Activated CD4-positive, alpha-beta T cell treated with anti-CD3 and anti-CD28 coated beads, Interleukin-2, amount 10 ng/mL, durations not matched to agents 7 days and 5 days (primary cell): ENCODE results near the gene HIGD1A. TPM values are rescaled to one million over a fixed set of nuclear protein-coding genes. Genes with fewer than 3 reads are reported as not detected.

Experiments used
- CTCF ChIA-PET: fragments of 350-600 bp; sonication (Branson Sonifier 250); formaldehyde crosslinking; loops from one replicate; lab custom pipeline; 2021; ENCODE audit warnings: antibody characterized with exemption; lab: Charles Lee
- POLR2A ChIA-PET: fragments of 350-600 bp; sonication (Branson Sonifier 250); formaldehyde crosslinking; loops from one replicate; lab custom pipeline; 2021; ENCODE audit warnings: antibody characterized with exemption; lab: Charles Lee
- DNase-seq: peaks from one replicate; pipeline ENCODE4 v3.0.0-alpha.2; 2020
- H3K27ac Mint-ChIP-seq: one replicate; pipeline ENCODE4 v1.8.0; 2021; ENCODE audit warnings: mild to moderate bottlenecking, moderate library complexity, mixed read lengths
- H3K27me3 Mint-ChIP-seq: one replicate; pipeline ENCODE4 v1.8.0; 2021; ENCODE audit warnings: mixed read lengths
- H3K36me3 Mint-ChIP-seq: one replicate; pipeline ENCODE4 v1.8.0; 2021; ENCODE audit warnings: low read depth, mixed read lengths
- H3K4me1 Mint-ChIP-seq: one replicate; pipeline ENCODE4 v1.8.0; 2021; ENCODE audit warnings: mixed read lengths
- H3K4me3 Mint-ChIP-seq: one replicate; pipeline ENCODE4 v1.8.0; 2021; ENCODE audit warnings: mild to moderate bottlenecking, moderate library complexity, mixed read lengths
- H3K9me3 Mint-ChIP-seq: one replicate; pipeline ENCODE4 v1.8.0; 2021; ENCODE audit warnings: mixed read lengths
- total RNA-seq, 2 experiments: library from RNA; stranded (reverse); gene quantifications; one replicate each; pipeline ENCODE4 v1.2.3, GENCODE V29; 2021

The HIGD1A gene
- total RNA-seq, 2 experiments from 2014 or later = 51.6 to 72.1 TPM

GRCh38 chr3:42780892-42781700 lies 23.2 kb downstream of the HIGD1A start:
- H3K4me1 Mint-ChIP-seq = peaks cover 1% of the 10 kb centered on the region
- no peaks in the 10 kb centered on the region for H3K27me3 Mint-ChIP-seq
- no peaks in the 10 kb centered on the region for H3K9me3 Mint-ChIP-seq
- peak; percentile 66 for DNase-seq
- H3K4me3 Mint-ChIP-seq = no peak overlapping the region
- CTCF ChIA-PET = interaction anchor here (2.4 kb wide), 1 partner anchor 100 kb away, joined by 12 read pairs; no protein-coding TSS in a partner anchor
- no peak overlapping the region for H3K27ac Mint-ChIP-seq
- peaks cover 14% of the 10 kb centered on the region for H3K36me3 Mint-ChIP-seq
- POLR2A ChIA-PET = no interaction called here

- no peak overlapping the region for H3K27ac Mint-ChIP-seq
- POLR2A ChIA-PET = no interaction called here
Measured at GRCh38 chr3:42780398-42780797, 23.9 kb downstream of the HIGD1A start.

GRCh38 chr3:42778644-42779043 lies 25.6 kb downstream of the HIGD1A start:
- no peak for DNase-seq
- peaks cover 7% of the 10 kb centered on the region for H3K4me1 Mint-ChIP-seq
- peaks cover 10% of the 10 kb centered on the region for H3K36me3 Mint-ChIP-seq
- no peak overlapping the region for H3K27ac Mint-ChIP-seq
- no peaks in the 10 kb centered on the region for H3K27me3 Mint-ChIP-seq
- no peaks in the 10 kb centered on the region for H3K9me3 Mint-ChIP-seq
- H3K4me3 Mint-ChIP-seq = no peak overlapping the region
- POLR2A ChIA-PET = no interaction called here
- CTCF ChIA-PET = interaction anchor here (0.9 to 2.4 kb wide), 3 partner anchors 61 to 103 kb away, joined by 4 to 12 read pairs (median 6); no protein-coding TSS in a partner anchor

More at GRCh38 chr3:42780398-42780797, 23.9 kb downstream of the HIGD1A start:
- no peak for DNase-seq
- CTCF ChIA-PET = interaction anchor here (0.9 to 2.4 kb wide), 3 partner anchors 15 to 101 kb away, joined by 3 to 12 read pairs (median 6); no protein-coding TSS in a partner anchor
- Mint-ChIP-seq H3K4me1 (peaks cover 1% of the 10 kb centered on the region), H3K36me3 (peaks cover 10% of the 10 kb centered on the region), H3K4me3 (no peak overlapping the region), H3K27me3 (no peaks in the 10 kb centered on the region), H3K9me3 (no peaks in the 10 kb centered on the region)

- CTCF ChIA-PET = no interaction called here
Measured at GRCh38 chr3:42773409-42773751, 30.9 kb downstream of the HIGD1A start.

GRCh38 chr3:42772670-42773408 lies 31.5 kb downstream of the HIGD1A start, which contains the start of gene CCDC13:
TSS of gene CCDC13 (minus strand) at chr3:42773253. CDS start at chr3:42758345, 14,908 bp downstream.
- H3K4me1 Mint-ChIP-seq = peaks cover 21% of the 10 kb centered on the region
- H3K36me3 Mint-ChIP-seq = no peaks in the 10 kb centered on the region
- peaks cover 6% of the 10 kb centered on the region for H3K27me3 Mint-ChIP-seq
- ChIA-PET POLR2A (no interaction called here), CTCF (no interaction called here)
- H3K4me3 Mint-ChIP-seq = peak within 1 kb of the TSS; percentile 81
- H3K27ac Mint-ChIP-seq = peak within 1 kb of the TSS; percentile 87
- peaks cover 7% of the 10 kb centered on the region for H3K9me3 Mint-ChIP-seq
- DNase-seq = peak; percentile 93

More at GRCh38 chr3:42773409-42773751, 30.9 kb downstream of the HIGD1A start:
- Mint-ChIP-seq H3K27me3 (peaks cover 4% of the 10 kb centered on the region), H3K9me3 (peaks cover 7% of the 10 kb centered on the region), H3K4me1 (peaks cover 21% of the 10 kb centered on the region), H3K4me3 (peak overlapping the region; percentile 81), H3K27ac (peak overlapping the region; percentile 87), H3K36me3 (no peaks in the 10 kb centered on the region)
- POLR2A ChIA-PET = no interaction called here
- DNase-seq = no peak

- no peak for DNase-seq
- H3K9me3 Mint-ChIP-seq = peaks cover 7% of the 10 kb centered on the region
- peaks cover 6% of the 10 kb centered on the region for H3K27me3 Mint-ChIP-seq
- peaks cover 21% of the 10 kb centered on the region for H3K4me1 Mint-ChIP-seq
- H3K27ac Mint-ChIP-seq = no peak overlapping the region
- H3K4me3 Mint-ChIP-seq = no peak overlapping the region
- CTCF ChIA-PET = interaction anchor here (1.0 to 1.3 kb wide), 2 partner anchors 13 to 23 kb away, joined by 3 to 4 read pairs; no protein-coding TSS in a partner anchor
- H3K36me3 Mint-ChIP-seq = no peaks in the 10 kb centered on the region
- POLR2A ChIA-PET = no interaction called here
Measured at GRCh38 chr3:42771271-42771670, 33.0 kb downstream of the HIGD1A start.

GRCh38 chr3:42769477-42770131 lies 34.7 kb downstream of the HIGD1A start:
- no peak for DNase-seq
- no peak overlapping the region for H3K27ac Mint-ChIP-seq
- CTCF ChIA-PET = interaction anchor here (0.9 kb wide), 1 partner anchor 8 kb away, joined by 3 read pairs; no protein-coding TSS in a partner anchor
- H3K9me3 Mint-ChIP-seq = peaks cover 7% of the 10 kb centered on the region
- no peaks in the 10 kb centered on the region for H3K36me3 Mint-ChIP-seq
- H3K4me1 Mint-ChIP-seq = peaks cover 21% of the 10 kb centered on the region
- POLR2A ChIA-PET = no interaction called here
- no peak overlapping the region for H3K4me3 Mint-ChIP-seq
- peaks cover 9% of the 10 kb centered on the region for H3K27me3 Mint-ChIP-seq

- H3K9me3 Mint-ChIP-seq = no peaks in the 10 kb centered on the region
- POLR2A ChIA-PET = no interaction called here
- H3K4me3 Mint-ChIP-seq = no peak overlapping the region
- no peaks in the 10 kb centered on the region for H3K4me1 Mint-ChIP-seq
- DNase-seq = no peak
- no peak overlapping the region for H3K27ac Mint-ChIP-seq
- CTCF ChIA-PET = interaction anchor here (0.7 kb wide), 1 partner anchor 189 kb away, joined by 3 read pairs; no protein-coding TSS in a partner anchor
- H3K36me3 Mint-ChIP-seq = no peaks in the 10 kb centered on the region
- peaks cover 5% of the 10 kb centered on the region for H3K27me3 Mint-ChIP-seq
Measured at GRCh38 chr3:42764561-42765295, 39.6 kb downstream of the HIGD1A start.

- CTCF ChIA-PET = interaction anchor here (0.7 kb wide), 1 partner anchor 188 kb away, joined by 3 read pairs; no protein-coding TSS in a partner anchor
- no peak for DNase-seq
- no peaks in the 10 kb centered on the region for H3K4me1 Mint-ChIP-seq
- POLR2A ChIA-PET = no interaction called here
- H3K9me3 Mint-ChIP-seq = no peaks in the 10 kb centered on the region
- peaks cover 5% of the 10 kb centered on the region for H3K27me3 Mint-ChIP-seq
- no peak overlapping the region for H3K4me3 Mint-ChIP-seq
- no peaks in the 10 kb centered on the region for H3K36me3 Mint-ChIP-seq
- no peak overlapping the region for H3K27ac Mint-ChIP-seq
Measured at GRCh38 chr3:42764115-42764514, 40.2 kb downstream of the HIGD1A start.

- H3K27me3 Mint-ChIP-seq = peaks cover 12% of the 10 kb centered on the region
- ChIA-PET POLR2A (no interaction called here), CTCF (no interaction called here)
- H3K4me3 Mint-ChIP-seq = no peak overlapping the region
- no peaks in the 10 kb centered on the region for H3K9me3 Mint-ChIP-seq
- H3K27ac Mint-ChIP-seq = no peak overlapping the region
- DNase-seq = no peak
- no peaks in the 10 kb centered on the region for H3K36me3 Mint-ChIP-seq
- H3K4me1 Mint-ChIP-seq = no peaks in the 10 kb centered on the region
Measured at GRCh38 chr3:42763021-42763420, 41.3 kb downstream of the HIGD1A start.

- H3K4me1 Mint-ChIP-seq = no peaks in the 10 kb centered on the region
- ChIA-PET CTCF (interaction anchor here (0.8 to 1.3 kb wide), 4 partner anchors 8 to 148 kb away, joined by 3 to 4 read pairs (median 3); no protein-coding TSS in a partner anchor), POLR2A (no interaction called here)
- no peaks in the 10 kb centered on the region for H3K9me3 Mint-ChIP-seq
- peaks cover 12% of the 10 kb centered on the region for H3K27me3 Mint-ChIP-seq
- H3K4me3 Mint-ChIP-seq = no peak overlapping the region
- no peaks in the 10 kb centered on the region for H3K36me3 Mint-ChIP-seq
- DNase-seq = no peak
- H3K27ac Mint-ChIP-seq = no peak overlapping the region
Measured at GRCh38 chr3:42762046-42762724, 42.1 kb downstream of the HIGD1A start.
